Cerebellar cortex (tissue), 1 donor: ENCODE data around the gene SMYD3.
A peak's percentile ranks its signal among the peaks of the same experiment; 100 is the strongest.

Experiments
- DNase-seq: peaks from one replicate; pipeline ENCODE4 v3.0.0-alpha.2; 2015; ENCODE audit warnings: low spot score

SMYD3 gene

DNA sequence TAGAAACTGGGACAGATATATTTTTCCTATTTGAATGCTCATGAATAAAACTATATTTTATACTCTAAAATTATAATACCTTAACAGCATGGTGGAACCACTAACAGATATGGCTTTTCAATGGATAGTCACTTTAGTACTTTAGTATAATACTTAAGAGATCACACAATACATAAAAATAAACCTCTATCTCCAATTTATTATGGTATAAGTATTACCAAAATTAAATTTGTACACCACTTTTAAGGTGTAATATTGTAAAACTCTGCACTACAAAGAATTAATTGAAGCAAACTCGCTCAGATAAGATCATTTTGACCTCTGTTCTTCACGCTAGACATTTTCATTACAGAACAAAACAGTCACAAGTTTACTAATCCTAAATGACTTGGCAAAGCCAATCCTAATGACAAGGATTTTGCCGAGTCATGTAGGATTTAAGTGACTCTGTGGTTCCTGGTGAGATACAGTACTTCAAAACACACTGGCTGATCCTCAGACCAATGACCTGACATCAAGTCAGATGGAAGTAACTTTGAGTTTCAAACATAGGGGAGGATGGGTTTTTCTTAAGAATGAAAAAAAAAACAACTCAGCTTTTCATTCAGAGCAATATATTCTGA is 200.6 kb downstream of the SMYD3 start:
- DNase-seq: peak; percentile 32

DNA sequence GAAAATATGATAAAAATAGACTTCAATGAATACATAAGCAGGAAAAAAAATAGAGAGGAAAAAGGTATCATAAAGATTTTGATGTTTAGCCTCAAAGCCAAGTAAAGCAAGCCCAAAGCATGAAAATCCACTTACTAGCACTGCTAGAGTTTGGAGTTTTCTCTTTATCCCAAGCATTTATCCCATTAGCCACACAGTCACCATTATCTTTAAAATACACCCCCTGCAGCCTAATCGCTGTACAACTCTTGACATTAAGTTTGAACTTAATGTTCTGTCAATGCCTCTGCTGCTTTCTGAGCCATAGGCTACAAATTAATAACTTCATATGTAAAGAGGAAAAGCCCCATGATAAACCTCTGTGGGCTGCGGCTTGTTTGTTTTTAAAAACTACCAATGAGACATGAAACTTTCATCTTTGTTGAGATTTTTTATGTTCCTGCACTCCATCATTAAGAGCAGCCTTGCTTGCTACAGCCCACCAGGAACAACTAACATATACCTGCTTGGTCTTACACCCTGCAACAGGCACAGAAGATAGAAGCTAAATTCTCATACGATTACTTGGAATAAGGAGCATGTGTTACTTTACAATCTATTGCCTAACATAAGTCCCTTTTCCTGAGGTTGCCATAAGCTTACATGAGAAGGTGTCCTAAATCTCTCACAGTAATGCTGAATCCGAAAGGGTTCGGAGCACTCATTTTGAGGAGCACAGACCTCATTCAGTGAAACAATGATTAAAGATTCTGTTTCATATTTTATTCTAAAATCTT is 202.4 kb downstream of the SMYD3 start:
- no peak for DNase-seq

DNA sequence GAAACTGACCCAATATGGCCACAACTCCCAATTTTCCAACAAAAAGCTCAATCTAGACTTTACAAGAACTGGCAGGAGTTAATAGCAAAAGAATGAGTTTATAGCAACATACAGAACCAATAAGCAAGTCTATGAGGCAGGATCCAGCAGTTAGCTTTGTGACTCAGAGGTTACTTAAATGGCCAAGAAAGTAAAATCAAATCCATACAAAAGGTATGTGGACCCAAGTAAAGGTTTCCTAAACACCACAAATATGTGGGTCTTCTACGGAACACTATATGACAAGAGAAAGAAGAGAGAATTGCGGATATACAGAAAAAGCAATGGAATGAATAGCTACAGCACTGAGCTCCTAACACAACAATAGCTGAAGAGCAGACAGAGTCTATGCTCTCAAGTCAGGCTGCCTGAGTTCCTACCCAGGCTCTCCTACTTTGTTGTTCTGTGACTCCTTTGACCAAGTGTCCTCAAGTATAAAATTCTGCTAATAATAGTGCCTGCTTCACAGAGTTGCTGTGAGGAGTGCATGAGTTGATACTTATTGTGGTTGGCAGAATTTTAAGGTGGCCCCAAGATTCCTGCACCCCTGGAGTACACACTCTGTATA is 204.3 kb downstream of the SMYD3 start:
- no peak for DNase-seq

DNA sequence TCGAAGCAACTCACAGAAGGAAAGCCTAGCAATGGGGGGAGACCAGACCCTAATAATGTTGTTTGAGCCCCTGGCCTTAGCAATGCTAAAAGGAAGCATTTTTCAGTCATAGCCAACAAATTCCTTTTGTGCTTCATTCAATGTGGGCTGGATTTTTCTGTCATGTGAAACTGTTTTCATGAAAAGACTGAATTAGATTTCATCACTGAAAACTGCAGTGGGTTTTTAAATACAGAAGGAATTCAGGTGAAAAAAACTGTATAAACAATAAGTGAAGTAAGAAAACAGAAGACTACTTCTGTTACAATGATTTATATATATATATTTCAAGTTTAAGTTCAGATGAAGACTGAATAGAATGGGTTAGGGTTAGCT is 204.8 kb downstream of the SMYD3 start:
- DNase-seq: no peak

DNA sequence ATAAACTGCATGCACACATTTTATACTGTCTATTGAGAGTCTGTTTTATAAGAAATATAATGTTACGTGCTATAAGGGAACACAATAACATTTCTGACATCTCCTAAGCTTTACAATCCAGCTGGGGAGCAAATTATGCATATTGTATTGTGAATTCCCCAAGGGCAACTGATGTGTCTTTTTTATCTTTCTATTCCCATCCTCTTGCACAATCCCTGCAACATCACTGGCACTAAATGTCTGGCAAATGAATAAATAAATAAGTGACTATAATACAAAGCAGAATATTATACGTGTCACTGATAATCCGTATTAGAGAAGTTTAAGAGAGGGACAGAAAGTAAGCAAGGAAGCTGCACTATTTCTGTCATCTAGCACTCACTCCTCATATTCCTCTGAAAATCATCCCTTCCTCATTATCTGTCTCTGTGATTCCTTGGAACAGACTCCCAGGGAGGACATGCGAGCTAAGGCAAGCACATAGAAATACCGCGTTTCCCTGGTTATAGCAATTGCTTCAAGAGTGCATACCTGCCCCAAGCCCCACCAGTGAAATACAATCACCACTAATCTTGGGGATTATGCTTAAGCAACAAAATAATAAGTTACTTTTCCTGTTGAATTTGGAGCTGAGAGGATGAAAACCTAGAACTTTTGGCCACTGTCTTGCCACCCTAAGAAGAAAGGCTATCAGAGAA is 205.4 kb downstream of the SMYD3 start:
- DNase-seq: no peak

DNA sequence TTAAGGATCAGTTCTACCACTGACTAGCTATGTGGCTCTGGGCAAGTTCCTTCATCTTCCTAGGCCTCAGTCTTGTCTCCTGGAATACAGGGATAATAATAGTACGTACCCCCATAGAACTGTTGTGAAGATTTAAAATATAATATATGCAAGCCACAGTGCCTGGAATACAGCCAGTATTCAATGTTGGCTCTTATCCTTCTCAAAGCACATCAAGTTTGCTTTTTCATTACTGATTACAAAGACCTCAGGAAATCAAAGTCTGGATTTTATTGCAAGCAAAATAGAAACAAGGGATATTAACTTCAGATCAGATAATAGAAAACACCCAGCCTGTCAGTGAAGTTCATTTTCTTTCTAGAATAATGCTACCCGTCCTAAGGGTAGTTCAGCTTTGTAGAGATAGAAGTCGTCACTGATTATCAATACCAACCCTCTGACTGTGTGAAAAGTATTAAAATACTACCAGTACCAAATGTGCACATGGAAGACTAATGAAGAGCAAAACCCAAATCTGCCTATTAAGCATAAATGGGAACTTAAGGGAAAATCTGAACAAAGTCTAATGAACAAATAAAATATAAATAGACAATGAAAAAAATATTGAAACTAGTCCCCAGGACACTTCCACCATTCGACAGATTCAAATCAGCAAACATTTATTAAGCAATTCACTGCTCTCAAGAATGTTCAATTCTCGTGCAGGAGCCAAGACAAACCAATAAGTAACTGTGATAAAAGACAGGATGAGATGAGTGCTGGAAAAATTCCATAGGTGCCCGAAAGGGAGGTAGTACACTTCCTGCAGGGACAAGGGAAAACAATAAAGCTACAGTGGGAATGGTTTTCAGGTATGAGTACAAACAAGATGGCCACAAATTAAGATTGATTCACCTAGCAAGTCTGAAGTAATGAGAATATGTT is 206.2 kb downstream of the SMYD3 start:
- no peak for DNase-seq

DNA sequence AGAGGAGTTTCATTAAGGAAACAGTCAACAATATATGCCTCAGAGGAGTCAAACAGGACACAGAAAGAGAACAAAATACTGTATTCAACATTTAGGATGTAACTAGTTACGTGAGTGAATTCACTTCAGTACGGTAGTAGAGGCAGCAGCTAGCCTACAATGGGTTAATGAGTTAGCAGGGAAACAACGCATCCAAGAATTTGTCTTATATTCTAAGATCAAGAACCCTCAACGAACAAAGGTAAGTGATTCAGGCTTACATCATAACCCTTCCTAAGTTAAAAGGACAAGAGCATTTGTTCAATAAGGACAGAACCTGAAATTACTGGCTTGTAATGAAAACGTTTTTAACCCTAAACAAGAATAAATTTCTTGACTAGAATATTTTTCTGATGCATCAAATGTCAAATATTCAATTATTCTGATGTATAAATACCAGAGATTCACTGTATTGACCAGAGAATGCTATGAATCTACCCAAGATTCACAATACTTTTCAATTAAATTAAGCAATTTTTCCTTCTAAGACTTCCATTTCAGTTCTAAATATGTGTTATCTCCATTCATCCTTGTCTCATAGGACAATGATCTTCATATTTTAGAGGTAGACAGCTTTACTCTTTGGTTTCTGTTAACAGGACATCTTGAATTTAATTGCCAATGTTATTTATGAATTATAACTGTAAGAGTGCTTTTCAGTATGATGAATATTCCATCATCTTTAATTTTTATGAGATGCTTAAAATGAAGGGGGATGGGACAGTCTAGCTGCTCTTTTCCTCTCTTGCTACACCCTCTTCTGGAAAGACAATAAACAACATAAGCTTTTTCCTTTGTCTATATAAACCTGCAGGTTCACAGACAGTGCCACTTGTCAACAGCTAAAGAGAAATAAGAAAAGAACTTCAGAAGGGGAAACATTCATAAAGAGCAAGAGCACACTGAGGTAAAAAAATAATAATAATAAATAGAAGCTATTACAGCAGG is 209.5 kb downstream of the SMYD3 start:
- DNase-seq: no peak

DNA sequence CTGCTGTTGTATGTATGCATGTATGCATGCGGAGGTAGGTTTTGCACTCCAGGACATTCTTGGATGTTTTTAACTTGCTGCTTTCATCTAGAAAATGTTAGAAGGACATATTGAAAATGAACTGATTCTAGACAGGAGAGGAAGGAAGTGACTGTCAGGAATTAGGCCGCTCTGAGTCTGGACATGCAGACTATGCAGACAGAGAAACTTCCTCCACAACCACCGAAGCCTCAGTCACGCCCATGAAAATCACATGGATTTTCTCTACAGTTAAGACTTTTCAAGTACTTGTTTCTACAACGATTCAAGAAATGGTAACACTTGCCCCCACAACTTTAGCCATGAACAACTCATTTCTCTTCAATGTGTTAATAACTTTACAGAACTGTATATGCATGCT is 211.1 kb downstream of the SMYD3 start:
- no peak for DNase-seq

DNA sequence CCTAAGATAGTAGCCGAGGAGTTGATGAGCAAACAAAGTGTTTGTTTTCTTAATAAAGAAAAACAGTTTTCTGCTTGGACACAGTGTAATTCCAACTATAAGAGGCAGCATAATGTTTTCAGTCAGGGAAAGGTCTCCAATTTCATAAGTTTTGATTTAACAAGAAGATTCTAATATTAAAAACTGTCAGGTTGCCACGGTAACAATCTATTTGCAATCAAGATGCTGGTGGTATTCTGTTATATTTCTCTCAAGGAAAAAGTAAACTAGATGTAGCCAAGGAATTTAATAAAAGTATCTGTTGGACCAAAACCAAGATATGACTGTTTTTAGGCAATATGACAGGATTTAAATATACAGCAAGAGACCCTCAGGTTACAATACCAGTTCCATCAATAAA is 211.7 kb downstream of the SMYD3 start:
- DNase-seq: no peak

DNA sequence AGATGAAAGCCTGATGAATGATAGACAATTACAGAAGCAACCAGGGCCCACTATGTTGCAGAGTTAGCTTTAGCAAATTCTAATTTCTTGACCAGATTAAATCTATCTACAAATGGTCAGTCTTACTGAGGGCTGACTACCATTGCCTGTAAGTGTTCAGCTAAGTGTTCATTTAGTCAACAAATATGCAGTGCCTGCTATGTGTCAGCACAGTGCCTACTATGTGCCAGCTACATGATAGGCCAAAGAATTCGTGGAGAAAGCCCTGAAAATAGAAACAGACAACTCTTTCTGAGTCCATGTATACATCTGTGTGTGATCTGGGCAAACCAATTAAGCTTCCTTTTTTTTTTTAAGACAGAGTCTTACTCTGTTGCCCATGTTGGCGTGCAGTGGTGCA is 212.8 kb downstream of the SMYD3 start:
- DNase-seq: no peak

DNA sequence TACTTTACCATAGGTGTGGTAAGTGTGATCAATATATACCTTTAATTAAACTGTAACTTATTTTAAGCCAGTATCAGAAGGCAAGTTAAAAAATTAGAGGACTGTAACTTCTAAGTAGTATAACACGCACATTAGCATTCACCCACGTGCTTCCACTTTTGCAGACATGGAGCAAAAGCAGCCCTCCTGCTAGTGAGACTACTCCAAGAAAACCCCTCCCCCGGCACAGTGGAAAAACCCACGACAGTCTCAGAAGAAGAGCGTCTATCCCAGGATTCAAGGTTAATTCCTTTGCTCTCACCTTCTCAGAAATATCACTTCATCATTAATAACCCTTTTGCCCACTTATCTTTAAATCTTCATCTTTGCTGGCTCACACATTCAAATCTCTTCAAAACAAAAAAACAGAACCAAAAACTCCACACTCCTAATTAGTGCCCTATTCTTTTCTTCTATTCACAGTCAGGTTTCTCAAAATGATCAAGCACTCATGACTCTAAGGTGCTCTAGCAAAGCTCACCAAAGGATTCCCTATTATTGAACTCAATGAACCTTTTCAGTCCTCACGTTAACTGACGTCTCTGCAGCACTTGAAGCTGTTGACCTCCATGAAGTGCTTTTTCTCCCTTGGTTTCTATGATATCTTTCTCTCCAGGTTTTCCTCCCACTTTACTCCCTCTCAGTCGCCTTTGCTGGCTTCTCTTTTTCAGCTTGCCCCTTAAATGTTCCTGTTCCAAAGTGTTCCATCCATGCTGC is 213.5 kb downstream of the SMYD3 start:
- DNase-seq: no peak

DNA sequence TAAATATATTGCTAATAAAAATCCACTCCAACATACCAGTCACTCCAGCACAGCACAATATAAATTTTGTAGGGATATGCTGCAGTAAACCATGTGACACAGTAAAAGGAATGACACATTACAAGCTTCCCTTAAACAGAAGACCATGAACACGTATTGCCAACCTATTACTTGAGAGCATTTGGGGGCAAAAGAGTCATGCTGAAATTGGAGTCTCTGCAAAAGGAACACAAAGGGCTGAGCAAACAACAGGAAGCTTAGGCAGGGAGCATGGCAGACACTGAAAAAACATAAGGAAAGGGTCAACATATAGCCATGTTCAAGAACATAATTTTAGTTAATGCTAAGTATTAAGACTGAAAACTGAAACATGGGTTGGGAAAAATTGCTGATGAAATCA is 214.5 kb downstream of the SMYD3 start:
- DNase-seq: no peak

DNA sequence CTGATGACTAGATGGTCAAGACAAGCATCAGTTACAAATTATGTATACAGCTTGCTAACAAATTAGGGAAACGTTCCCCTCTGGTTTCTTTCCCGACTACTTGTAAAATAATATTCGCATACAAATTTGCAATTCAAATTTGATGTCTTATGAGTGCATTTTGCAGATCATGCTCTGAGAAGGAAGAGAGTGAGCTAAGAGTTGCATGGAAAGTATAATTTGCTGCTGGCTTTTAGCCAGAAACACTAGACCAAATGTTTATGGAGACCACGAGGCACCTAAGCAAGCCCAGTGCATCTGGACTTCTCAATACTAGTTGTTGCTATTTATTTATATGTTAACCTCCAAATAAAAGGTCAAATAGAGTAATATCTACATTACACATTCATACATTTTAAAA is 216.0 kb downstream of the SMYD3 start:
- DNase-seq: no peak

DNA sequence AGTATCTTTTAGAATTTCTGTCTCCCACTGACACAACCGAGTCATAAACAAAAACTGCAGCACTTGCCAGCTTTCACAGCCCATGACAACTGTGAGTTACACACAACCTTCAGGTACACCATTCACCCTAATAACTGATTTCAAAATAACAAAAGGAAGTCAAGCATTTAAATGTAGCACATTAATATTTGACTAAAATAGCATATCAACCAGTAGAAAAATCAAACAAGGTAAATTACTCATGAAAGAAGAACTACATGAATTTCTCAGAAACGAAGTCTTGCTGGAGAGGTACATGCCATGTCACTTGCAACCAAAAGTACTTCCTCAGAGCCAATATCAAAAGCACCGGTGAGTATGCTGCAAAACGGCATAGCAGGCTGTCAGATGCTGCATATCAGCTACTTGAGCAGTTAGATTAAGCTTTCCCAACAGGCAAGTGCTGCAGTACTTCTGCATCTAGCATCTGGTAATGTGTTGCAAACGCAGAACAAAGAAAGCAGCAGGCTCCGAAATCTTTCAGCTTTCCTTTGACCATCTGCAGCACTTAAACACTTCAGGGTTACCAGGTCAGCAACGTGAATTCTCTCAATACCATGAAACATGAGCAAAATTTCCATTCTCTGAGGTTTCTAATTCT is 223.2 kb downstream of the SMYD3 start:
- peak; percentile 56 for DNase-seq

DNA sequence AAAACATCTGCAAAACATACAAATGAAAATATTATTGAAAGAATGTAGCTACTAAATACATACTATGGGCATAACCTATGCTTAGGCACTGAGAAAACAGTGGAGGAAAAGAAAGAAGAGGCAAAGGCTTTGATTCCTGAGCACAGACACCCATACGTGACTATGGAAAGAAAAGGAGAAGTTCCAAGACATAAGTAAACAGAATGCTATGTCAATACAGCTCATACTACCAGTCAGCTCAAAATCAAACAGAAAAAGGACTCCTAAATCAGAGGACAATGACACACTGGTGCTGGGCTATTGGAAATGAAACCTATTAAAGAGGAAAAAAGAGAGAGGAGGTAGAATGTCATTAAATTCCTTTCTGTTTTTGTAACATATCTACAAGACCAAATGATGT is 225.4 kb downstream of the SMYD3 start:
- no peak for DNase-seq

DNA sequence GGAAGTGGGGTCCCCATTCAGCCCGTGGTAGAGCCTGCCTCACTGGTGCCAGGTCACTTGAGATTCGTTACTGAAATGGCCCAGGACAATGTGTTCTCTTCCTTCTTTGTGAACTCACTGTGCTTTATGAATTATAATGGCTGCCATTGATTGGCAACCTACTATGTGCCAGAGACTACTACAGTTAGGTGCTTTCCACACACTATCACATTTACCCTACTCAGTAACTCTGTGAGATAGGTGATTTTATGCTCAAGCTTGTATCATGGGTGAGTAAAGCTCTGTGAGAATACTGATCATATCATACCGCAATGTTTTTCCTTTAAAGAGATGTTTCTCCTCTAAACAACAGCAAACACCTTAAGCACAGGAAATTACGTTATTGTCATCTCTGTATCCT is 225.9 kb downstream of the SMYD3 start:
- DNase-seq: no peak

DNA sequence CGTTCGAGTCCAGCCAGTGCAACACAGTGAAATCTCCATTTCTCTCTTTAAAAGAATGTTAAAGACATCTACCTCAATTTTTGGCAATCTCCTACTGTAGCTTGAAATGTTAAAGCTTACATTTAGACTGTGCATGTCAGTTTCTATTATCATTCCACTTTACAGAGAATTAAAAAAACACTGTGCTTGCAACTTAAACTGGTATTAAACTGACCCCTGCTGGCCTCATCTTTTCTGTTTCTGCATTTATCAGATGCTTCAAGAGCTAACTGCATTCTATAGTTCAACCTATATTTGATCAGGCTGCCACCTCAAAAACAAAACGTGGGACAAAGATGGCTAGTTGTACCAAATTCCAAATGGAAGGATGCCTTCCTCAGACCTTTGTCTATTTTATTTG is 226.5 kb downstream of the SMYD3 start:
- DNase-seq: peak; percentile 42

DNA sequence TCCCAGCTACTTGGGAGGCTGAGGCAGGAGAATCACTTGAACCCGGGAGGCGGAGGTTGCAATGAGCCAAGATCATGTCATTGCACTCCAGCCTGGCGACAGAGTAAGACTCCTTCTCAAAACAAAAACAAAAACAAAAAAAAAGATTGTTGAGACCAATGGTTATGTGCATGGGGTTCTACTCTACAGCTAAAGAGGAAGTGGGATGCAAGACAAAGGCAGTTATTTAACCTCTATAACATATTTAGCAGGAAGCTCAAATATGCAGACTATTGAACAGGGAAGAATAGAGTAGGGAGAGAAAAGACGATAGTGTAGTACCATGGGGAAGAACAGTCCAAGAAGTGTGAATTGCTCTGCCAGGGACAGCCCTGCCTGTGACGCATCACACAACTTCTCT is 227.7 kb downstream of the SMYD3 start:
- no peak for DNase-seq

DNA sequence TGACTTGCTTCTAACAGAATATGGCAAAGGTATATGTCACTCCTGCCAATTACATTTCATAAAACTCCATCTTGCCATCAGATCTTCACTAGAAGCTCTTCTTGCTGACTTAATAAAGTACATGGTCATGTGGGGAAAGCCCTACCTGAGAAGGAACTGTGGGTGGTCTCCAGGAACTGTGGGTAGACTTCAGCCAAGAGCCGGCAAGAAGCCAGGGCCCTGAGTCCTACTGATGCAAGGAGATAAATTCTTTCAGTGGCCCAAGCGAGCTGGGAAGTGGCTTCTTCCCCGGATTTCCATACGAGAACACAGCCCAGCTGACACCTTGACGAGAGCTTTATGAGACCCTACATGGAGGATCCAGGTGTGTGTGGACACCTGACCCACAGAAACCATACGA is 228.7 kb downstream of the SMYD3 start:
- DNase-seq: no peak
